Stimulated activated CD4-positive, alpha-beta T cell treated with anti-CD3 and anti-CD28 coated beads, Interleukin-2, amount 100 ng/mL, for 4 hours (primary cell): ENCODE results near the gene DCHS2.

Experiments used
- DNase-seq: peaks from one replicate; pipeline ENCODE4 v3.0.0-alpha.2; 2020; ENCODE audit warnings: low read depth

DCHS2 gene

DNA sequence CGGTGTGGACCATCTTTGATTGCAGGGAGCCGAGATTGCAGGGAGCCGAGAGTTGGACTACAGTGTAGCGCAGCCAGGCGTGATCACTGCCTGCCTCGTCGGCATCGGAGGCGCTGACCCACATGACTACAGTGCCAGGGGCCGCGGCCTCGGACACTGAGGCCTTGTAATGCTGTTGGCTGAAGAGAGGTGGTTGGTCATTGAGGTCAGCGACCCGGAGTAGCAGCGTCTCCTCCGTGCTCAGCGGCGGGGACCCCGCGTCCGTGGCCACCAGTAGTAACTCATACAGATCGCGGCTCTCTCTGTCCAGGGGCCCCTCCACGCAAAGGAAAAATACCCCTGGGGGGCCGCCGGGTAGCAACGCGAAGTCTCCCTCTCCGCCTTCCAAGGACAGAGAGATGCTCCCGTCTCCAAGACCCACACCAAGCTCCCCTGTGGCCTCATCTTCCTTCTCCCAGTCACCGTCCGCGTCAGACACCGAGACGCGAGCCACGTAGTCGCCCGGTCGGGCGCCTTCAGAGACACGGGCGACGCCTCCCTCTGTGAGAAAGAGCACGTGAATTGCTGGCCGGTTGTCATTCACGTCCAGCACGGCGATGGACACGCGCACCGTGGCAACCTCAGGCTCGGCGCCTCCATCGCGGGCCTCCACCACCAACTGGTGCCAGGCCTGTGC lies 1.9 kb downstream of the DCHS2 start:
- DNase-seq = no peak

DNA sequence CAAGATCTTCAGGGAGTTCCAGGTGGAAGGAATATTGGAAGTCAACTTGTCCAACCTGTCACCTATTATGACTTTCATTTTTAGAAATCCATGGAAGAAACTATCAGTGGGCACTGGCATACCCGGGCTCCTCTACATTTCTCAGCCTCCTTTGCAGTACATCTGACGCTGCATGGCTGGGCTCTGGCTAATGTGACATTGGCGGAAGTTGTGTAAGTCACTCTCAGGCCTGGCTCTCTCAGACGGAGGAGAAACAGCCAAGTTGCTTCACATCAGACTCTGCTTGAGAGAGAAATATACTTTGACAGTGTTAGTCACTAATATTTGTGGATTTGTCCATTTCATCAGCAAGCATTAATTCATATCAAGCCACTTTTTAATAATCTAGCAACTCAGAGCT lies 4.5 kb downstream of the DCHS2 start:
- no peak for DNase-seq

DNA sequence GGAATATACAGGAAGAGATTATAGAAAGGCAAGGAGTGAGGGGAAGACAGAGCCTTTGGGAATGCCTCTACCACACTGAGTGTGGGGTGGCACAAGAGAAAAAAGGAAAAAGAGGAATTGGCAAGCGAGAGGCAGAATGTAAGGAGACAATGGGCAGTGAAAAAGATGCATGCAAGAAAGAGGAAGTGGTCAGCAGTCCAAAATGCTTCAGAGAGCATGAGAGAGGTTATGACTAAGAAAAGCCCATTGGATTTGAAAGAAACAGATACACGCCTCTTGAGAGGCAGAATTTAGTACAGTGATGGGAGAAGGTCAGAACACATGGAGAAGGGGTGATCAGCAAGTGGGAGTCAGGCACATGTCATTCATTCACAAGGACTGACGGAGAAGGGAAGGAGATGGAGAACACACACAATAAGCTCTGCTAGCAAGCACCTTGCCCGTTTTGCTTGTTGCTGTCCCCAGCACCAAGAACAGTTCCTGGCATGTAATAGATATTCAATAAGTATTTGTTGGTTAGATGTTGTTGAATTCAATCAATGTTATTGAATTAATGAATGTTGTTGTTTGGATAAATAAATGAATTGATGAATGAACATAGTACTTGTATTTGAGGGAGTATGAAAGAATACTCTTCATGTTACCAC lies 6.3 kb downstream of the DCHS2 start:
- DNase-seq = no peak

DNA sequence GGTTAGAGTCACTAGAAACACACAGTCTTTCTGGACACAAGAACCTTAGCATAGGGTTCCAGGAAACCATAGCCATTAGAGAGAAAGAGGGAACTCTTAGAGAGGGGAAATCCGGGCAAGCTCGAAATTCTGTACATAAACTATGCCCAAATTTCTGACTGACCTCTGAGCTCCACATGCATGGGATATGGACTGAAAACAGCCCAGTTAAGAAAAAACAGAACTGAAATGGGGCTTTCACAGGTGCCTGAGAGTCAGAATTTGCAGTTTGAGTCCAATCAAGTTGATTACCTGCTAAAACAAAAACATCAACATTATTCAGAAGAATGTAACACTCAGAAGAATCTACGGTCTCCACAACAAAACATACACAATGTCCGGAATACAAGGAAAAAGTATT lies 13.1 kb downstream of the DCHS2 start:
- no peak for DNase-seq

DNA sequence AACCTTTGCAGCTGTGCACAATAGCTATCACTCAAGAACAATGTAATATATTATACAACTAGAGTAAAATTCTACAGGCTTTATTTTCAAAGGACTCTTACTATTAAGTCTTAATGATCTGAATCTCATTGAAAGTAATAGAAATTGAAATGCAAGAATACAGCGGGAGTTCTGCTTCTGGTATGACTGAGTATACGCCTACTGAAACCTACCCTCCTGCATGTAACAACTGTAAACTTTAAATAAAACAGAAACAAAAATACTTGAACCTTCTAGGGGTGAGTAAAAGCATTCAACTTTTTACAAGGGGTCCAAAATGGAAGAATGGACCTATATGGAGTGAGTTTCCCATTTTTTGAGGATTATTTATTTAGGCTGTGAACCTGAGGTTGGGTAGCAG lies 13.5 kb downstream of the DCHS2 start:
- no peak for DNase-seq

DNA sequence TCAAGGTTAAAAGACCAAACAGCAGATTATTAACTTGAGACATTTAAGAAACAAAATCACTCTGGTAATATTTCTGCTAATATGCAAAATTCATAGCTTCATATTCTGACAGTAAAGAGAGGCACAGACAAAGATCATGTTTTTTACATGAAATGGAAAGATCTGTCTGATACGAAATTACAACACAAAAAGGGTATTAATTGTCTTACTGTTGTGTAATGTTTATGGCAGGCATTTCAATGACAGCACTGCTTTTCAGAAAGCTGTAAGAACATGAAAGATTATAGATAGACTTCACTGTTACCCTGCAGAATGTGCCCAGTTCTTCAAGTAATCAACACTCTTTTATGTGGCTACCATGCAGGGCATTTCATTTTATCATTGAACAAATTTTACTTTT lies 15.4 kb downstream of the DCHS2 start:
- no peak for DNase-seq

DNA sequence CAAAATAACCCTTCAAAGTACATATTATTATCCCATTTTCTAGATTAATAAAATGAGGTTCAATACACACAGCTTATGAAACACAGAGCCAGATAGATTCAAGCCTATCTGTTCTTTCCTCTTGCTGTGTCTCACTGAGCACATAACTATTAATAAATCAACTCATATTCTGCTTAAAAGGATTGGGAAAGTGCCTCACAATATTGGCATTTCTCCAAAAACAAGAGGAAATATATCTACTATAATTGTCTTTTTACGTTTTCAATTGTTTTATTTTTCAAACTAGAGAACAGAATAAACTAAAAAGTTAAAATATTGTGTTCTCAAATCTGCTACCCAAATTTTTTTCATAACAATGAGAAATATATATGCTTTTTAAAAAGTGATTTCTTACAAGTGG lies 15.8 kb downstream of the DCHS2 start:
- DNase-seq = no peak

DNA sequence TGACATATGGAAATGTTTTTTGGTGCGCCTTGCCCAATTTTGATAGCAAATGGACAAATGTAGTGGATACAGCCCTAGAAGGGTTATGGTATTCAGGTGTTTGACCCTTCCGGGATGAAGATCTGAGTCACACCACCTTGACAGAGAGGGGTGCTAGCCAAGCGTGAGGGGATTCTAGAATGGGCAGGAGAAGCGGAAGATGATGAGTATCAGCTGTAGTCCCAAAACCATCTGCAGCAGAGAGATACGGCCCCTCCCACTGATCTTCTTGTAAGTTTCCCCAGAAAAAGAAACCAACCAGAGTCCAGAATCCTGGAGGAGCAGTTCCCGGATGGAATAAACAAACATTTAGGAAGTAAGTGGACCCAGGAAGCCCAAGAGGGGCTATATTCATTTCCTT lies 18.1 kb downstream of the DCHS2 start:
- no peak for DNase-seq

DNA sequence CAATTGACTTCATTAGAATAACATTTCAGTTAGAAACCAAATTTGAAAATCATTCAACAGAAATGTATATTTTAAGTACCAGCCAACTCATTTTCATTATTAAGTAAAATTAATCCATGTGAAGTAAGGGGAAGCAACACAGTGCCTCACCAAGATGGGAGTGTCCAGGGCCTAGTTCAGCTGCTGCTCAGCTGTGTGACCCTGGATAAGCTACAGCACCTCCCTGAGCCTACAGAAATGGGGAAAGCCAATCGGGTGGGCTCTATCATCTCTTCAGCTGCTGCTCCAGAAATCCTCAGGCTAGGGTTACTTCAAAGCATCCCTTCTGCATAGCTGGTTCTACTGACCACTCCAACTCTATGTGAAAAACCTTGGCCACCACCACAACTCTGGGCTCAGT lies 18.7 kb downstream of the DCHS2 start:
- no peak for DNase-seq

DNA sequence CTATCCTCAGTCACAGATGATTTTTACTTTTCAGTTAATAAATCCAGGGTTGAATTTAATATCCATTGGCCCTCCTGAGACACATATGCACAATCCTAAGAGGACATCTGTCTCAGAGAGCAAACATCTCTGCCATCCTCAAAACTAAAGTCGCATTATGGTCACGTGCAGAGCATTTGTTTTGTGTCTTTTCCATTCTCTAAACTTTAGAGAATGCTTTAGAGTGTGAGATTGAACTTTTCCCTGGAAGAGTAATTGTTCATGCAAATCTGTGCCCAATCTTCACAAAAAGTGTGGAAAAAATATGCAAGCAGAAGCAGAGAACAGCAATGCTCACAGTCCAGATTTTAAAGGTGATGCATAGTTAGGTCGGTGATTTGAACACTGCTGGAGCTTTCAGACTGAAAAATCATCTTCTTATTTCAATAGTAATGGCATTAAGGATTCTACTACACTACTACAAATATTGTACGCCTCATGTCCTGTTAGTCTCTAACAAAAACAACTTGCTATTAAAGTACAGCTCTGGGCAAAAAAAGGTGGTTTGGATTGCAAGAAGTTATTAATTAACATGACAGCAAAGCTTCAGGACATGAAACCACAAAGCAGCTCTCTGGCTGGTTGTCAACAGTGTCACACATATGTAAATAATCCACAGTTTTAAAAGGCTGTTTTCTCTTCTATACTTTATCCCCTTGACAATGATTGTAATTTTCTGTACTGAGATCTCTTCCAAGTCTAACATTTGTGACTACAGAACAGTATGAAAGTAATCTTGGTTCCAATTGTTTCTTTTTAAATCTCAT lies 19.9 kb downstream of the DCHS2 start:
- no peak for DNase-seq

DNA sequence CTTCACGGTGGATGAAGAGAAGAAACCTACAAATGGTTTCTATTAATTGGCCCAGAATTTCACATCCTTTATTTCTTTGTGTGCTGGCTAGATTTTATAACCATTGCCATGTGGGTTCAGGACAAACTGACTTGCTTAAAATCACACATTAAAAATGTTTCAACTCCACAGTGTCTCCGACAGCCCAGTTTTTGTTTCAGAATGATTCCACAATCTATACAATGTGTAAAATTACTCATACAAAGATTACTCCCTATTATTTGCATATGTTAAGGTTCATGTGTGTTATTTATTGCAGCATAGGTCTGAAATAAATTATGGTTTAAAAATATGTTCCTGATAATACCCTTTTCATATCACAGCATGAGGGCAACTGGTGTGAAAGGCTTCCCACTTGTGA lies 20.6 kb downstream of the DCHS2 start:
- no peak for DNase-seq

DNA sequence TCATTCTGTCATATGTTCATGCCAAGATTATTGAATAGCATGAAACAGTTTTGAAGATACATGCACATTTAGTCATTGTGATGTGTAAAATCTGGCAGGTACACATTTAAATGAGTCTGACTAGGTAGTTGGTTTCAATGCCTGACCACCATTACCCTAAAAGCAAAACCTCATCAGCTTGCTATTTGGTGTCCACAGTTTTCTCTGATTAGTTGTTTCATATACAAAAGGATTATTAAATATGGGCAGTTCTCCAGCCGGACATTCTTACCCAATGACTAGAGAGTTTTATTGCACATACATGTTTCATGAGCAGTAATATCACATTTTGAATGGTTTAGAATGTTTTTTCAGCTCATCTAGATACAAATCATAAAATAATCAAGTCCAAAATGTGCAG lies 23.7 kb downstream of the DCHS2 start:
- DNase-seq = no peak

DNA sequence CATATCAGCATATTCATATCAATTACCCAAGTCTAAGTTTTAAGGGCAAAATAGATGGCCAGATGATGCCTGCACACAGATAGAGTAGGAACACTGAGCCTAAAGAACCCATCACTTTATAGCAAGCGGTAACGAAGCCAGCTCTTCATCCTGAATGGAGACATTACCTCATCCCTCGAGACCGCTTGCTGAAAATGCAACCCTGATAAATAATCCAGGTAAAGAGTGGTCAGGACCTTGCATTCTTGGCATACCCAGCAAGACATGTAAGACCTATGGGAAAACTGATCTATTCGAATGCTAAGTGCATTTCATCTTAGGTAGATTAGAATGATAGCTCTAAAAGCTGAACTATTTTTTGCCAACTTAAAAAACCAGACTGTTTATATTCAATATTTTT lies 25.3 kb downstream of the DCHS2 start:
- no peak for DNase-seq

DNA sequence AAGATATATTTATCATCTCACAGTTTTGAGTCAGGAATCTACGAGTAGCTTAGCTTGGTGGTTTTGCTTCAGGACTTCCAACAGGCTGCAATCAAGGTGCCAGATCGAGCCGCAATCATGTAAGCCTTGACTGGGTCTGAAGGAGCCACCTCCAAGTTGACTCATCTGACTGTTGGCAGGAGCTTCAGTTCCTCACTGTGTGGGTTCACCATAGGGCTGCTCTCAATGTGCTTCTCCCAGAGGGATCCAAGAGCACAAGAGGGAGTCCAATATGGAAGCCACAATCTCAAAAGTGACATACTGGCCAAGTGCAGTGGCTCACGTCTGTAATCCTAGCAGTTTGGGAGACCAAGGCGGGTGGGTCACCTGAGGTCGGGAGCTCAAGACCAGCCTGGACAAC lies 26.5 kb downstream of the DCHS2 start:
- DNase-seq = no peak

DNA sequence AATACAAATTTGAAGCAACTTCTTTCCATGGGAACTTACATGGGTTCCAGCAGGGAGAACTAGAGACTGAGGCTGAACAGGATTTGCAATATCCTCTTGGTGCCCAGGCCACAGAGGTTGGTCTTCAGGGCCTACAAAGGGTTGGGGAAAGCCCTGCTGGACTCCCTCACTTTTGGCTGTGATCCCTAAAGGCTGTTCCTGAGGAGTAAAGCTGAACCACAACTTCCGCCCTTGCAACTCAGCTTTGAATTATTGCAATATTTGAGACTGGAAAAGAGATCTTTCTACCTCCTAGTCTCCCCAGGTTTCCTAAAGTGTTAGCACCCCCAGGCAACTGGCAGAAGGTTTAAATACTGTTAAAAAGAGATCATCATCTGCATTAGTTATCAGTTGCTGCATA lies 26.9 kb downstream of the DCHS2 start:
- no peak for DNase-seq

DNA sequence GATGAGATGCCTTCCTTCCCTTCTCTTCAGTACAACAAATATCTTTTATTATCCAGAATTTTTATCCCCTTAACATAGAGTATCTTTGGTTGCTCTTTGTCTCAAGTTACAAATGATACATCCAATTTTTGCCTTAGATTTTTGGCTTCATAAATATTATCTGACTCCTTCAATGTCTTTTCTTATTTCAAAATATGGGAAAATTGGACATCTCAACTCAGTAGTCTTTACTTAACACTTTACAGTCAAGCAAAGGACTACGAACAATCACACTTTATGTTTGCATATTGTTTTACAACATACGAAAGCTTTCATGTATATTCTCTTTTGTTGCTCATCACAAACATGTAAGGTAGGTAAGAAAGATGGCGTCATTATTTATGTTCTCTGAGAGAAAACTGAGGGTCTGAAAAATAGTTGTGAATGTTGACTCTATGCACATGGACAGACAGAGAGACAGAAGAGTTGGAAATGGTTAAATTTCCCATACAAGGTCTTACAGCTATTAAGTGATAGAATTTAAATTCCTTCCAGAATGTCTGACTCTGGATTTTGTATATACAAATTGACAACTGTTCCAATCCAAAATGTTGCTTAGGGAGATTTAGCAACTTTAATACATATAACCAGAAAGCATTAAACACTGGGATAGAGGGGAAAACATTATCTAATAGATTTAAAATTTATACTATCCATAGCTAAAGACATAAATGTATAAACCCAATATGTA lies 29.4 kb downstream of the DCHS2 start:
- DNase-seq = no peak

DNA sequence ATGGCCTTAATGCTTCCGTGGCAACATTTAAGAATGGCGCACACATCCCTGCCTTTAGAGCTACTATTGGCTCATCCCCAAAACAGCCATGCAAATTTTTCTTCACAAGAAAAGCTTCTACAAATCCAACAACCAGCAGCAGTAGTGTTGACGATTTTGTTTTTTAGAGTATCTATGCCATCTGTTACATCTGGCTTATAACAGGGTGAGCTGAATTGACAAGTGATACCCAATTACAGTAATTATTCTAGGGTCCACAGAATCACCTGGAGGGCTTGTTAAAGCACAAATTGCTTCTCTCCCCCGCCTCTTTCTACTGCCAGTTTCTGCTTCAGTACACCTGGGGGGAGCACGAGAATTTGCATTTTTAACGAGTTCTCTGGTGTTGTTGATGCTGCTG lies 34.1 kb downstream of the DCHS2 start:
- DNase-seq = no peak

DNA sequence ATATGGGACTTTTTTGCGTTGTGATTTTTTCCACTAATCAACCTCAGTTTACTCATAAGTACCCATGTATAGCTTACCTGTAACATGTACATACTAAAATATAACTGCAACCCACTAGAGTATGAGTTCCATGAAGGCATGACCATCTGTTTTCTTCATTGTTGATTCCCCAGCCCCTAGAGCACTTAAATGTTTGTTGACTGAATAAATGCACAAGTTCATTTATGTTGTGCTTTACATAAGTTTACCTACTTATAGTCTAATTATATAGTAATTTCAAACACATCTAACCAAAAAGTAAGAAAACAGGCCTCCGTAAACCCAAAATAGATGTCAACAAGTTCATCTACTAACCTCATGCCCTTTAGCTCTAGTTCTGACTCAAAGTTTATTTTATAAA lies 34.7 kb downstream of the DCHS2 start:
- DNase-seq = no peak

DNA sequence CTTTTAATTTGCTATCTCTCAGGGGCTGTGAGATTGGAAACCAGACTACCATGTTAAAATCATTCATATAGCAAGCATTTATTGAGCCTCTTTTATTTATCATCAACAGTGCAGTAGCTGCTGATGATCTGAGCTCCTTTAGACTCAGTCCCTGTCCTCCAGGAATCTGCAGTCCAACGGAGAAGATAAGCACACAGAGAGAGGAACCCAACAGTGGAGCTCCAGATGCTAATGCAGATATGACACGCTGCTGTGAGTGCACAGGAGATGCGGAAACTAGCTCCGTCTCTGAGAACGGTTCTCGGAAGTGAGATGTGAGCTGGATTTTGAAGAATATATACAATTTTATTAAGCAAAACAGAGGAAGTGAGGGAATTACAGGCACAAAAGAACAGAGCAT lies 35.4 kb downstream of the DCHS2 start:
- DNase-seq = no peak

DNA sequence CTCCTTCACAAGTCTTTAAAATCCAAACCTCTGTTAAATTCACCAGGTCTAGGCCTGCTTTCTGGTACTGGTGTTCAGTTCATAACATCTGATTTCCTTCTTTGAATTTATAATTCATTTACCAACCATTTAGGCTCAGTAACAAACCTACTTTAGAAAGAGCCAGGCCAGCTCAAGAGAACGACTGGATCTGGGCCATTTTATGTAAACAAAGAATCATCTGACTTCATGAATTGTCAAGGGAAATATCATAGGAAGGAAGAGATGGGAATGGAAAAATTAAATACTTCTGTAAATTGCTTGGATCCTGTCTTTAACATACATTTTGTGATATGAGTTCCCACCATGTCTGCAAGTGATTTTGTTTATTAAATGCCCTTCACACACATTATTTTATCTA lies 36.5 kb downstream of the DCHS2 start:
- no peak for DNase-seq

DNA sequence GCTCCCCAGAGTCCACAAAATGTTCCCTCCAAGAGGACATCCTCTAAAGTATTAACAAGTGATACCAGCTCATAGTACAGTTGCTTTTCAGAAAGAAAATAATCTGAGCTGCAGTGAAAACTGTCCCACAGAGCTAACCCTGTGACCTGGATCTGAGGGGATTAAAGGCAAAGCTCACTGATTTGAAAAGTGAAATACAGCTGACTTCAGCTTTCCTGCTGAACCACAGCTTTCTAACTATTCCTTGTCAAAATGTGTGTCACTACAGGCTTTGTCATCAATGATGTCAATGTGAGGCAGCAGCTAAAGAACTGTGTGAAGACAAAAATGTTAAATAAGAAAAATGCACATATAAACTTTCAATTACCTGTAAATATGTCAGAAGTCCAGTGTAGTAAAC lies 36.9 kb downstream of the DCHS2 start:
- no peak for DNase-seq

DNA sequence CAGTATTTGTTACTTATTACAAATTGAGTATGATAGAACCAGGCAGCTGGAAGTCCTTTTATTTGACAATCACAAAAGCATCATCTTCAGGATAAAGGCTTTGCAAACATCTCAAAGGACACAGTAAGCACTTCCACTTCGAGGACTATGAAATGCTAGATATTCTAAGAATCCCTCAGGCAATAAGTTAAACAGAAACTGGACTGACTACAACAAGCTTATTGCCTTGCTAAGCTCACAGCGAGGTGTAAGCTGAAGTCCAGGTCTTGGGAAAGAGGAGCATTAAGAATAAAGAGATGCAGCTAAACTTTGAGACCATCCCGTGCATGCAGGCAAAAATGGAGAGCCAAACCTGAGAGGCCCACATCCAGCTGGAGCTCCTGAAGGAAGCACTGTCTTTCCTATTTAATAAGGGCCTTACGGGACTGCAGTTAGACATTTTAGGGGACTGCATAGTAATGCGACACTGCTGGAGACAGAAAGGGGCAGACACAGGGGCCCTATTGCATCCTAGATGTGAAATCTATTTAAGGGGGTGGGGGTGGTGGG lies 38.7 kb downstream of the DCHS2 start:
- no peak for DNase-seq

DNA sequence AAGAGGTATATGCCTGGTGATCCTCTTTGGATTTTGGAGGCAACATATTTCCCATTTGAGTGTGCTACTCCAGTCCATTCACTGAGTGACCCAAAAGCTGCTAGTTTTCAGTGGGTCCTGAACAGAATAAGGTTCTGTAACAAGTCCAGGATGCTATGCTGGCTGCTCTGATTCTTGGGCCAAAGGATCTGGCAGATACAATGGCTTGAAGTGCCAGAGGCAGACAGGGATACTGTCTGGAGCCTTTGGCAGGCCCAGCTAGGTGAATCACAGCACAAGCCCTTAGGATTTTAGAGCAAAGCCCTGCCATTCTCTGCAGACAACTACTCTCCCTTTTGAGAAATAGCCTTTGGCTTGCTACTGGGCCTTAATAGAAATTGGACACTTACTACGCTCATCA lies 40.6 kb downstream of the DCHS2 start:
- DNase-seq = no peak
